ENCODE measurements around the gene WBP4.
A peak's percentile ranks its signal among the peaks of the same experiment; 100 is the strongest.

The WBP4 gene

GRCh38 chr13:41132512-41133152 lies 71.3 kb downstream of the WBP4 start, which contains the start of gene KBTBD6:
Gene KBTBD6, minus strand, starts transcription at chr13:41132802. Its CDS starts 291 bp downstream, at chr13:41132511.
- Histone ChIP-seq H3K4me1 (ENCODE audit: insufficient read depth, poor library complexity, severe bottlenecking) (peaks cover 40% of the 10 kb centered on the region), H3K4me3 (ENCODE audit: severe bottlenecking) (peak within 1 kb of the TSS; percentile 50), H3K27me3 (ENCODE audit: insufficient read depth, poor library complexity, severe bottlenecking) (no peaks in the 10 kb centered on the region), H3K9me3 (ENCODE audit: severe bottlenecking) (no peaks in the 10 kb centered on the region), H3K27ac (ENCODE audit: poor library complexity, severe bottlenecking) (peak within 1 kb of the TSS; percentile 55), H3K36me3 (ENCODE audit: low read depth) (peaks cover 12% of the 10 kb centered on the region; the same call in 1 of the 2 replicates)
- DNase-seq (ENCODE audit: low spot score) (peak; percentile 96), ATAC-seq (ENCODE audit: low read depth) (peak; percentile 91)
- no peak for TF ChIP-seq CTCF (IDR thresholded peaks at IDR 0.05; ENCODE audit: poor library complexity, severe bottlenecking)

Measured in RWPE2 (cell line).